Liver (tissue), 9 donors: ENCODE measurements around the gene MUSK. TPM values are rescaled to one million over a fixed set of nuclear protein-coding genes. Genes with fewer than 3 reads are reported as not detected.

ENCODE experiments used
- DNase-seq: peaks from one replicate; pipeline ENCODE4 v3.0.0-alpha.2; 2017; ENCODE audit warnings: low spot score
- H3K27ac ChIP-seq, 2 donors: one replicate each; pipeline ENCODE4 v1.7.0; 2013; ENCODE audit warnings: inconsistent platforms in 2 of 2, low read length in 2 of 2, control low read depth in 1 of 2, low read depth in 1 of 2, mild to moderate bottlenecking in 1 of 2
- H3K27me3 ChIP-seq, 4 donors: one replicate each; pipeline versions ENCODE4 v1.6.1 to v1.7.0; 2013; ENCODE audit warnings: low read length in 3 of 4, inconsistent platforms in 1 of 4, mild to moderate bottlenecking in 1 of 4, moderate library complexity in 1 of 4; ENCODE audit not compliant: control insufficient read depth in 4 of 4, insufficient read depth in 4 of 4
- H3K36me3 ChIP-seq, 4 donors: one replicate each; pipeline versions ENCODE4 v1.6.1 to v1.7.0; 2013; ENCODE audit warnings: low read length in 3 of 4, mild to moderate bottlenecking in 3 of 4, low read depth in 1 of 4, moderate library complexity in 1 of 4; ENCODE audit not compliant: control insufficient read depth in 4 of 4, insufficient read depth in 3 of 4
- H3K4me1 ChIP-seq, 4 donors: one replicate each; pipeline versions ENCODE4 v1.6.1 to v1.7.0; 2013; ENCODE audit warnings: low read length in 3 of 4, mild to moderate bottlenecking in 3 of 4, moderate library complexity in 1 of 4; ENCODE audit not compliant: control insufficient read depth in 4 of 4, insufficient read depth in 4 of 4
- H3K4me3 ChIP-seq, 3 donors: one replicate each; pipeline versions ENCODE4 v1.6.1 to v1.7.0; 2013; ENCODE audit warnings: low read length in 3 of 3, control low read depth in 1 of 3, low read depth in 1 of 3, mild to moderate bottlenecking in 1 of 3
- H3K9ac ChIP-seq, 2 donors: one replicate each; pipeline ENCODE4 v1.7.0; 2013; ENCODE audit warnings: low read length in 2 of 2, mild to moderate bottlenecking in 2 of 2, moderate library complexity in 2 of 2, control low read depth in 1 of 2, low read depth in 1 of 2
- H3K9me3 ChIP-seq, 4 donors: one replicate each; pipeline versions ENCODE4 v1.6.1 to v1.7.0; 2013; ENCODE audit warnings: low read length in 3 of 4; ENCODE audit not compliant: control insufficient read depth in 4 of 4
- EGR1 ChIP-seq, 2 donors: IDR thresholded peaks; 2 replicates each; pipeline ENCODE4 v1.6.1; 2016 to 2018; ENCODE audit warnings: antibody characterized with exemption in 2 of 2, low read depth in 2 of 2
- FOXA1 ChIP-seq: IDR thresholded peaks from 2 replicates; pipeline ENCODE4 v1.6.1; 2016; ENCODE audit warnings: antibody characterized with exemption
- GABPA ChIP-seq, 2 donors: IDR thresholded peaks in 1 of 2; conservative IDR thresholded peaks in 1 of 2; 2 replicates each; pipeline ENCODE4 v1.6.1; 2016; ENCODE audit warnings: antibody characterized with exemption in 2 of 2, mild to moderate bottlenecking in 1 of 2, moderate library complexity in 1 of 2
- HNF4A ChIP-seq, 2 donors: conservative IDR thresholded peaks; 2 replicates each; pipeline ENCODE4 v1.6.1; 2016; ENCODE audit warnings: antibody characterized with exemption in 2 of 2, mild to moderate bottlenecking in 2 of 2
- HNF4G ChIP-seq: IDR thresholded peaks from 2 replicates; pipeline ENCODE4 v1.6.1; 2016; ENCODE audit warnings: antibody characterized with exemption
- JUND ChIP-seq, 2 donors: IDR thresholded peaks; 2 replicates each; pipeline ENCODE4 v1.6.1; 2016; ENCODE audit warnings: antibody characterized with exemption in 2 of 2
- NR2F2 ChIP-seq: IDR thresholded peaks from 2 replicates; pipeline ENCODE4 v1.6.1; 2016; ENCODE audit warnings: antibody characterized with exemption
- RAD21 ChIP-seq, 2 donors: IDR thresholded peaks; 2 replicates each; pipeline ENCODE4 v1.6.1; 2016; ENCODE audit warnings: antibody characterized with exemption in 2 of 2, mild to moderate bottlenecking in 2 of 2
- RXRA ChIP-seq, 2 donors: IDR thresholded peaks; 2 replicates each; pipeline ENCODE4 v1.6.1; 2017 to 2018; ENCODE audit warnings: antibody characterized with exemption in 2 of 2, mild to moderate bottlenecking in 1 of 2
- SP1 ChIP-seq: IDR thresholded peaks from 2 replicates; pipeline ENCODE4 v1.6.1; 2018; ENCODE audit warnings: antibody characterized with exemption, mild to moderate bottlenecking
- TAF1 ChIP-seq: conservative IDR thresholded peaks from 2 replicates; pipeline ENCODE4 v1.6.1; 2016; ENCODE audit warnings: antibody characterized with exemption, mild to moderate bottlenecking
- YY1 ChIP-seq: IDR thresholded peaks from 2 replicates; pipeline ENCODE4 v1.6.1; 2016; ENCODE audit warnings: antibody characterized with exemption, mild to moderate bottlenecking
- WGBS: extraction: QIAGEN DNeasy Blood & Tissue Kit; methylation state at CpG from one replicate; pipeline ENCODE4 v1.1.7; 2013; 5-methylcytosine and 5-hydroxymethylcytosine counted together
- polyA plus RNA-seq, 2 donors: library from polyadenylated mRNA; stranded (reverse) in 1 of 2; unstranded in 1 of 2; fragments of 200-250 nt in 1 of 2; fragments of >200 nt in 1 of 2; fragmentation: Nextera tagmentation in 1 of 2; extraction: Ambion mirVana in 1 of 2; gene quantifications; one replicate each; pipeline versions ENCODE4 v1.2.1 to v1.2.3, GENCODE V29; 2013 to 2015
- total RNA-seq, 2 donors: library from RNA; depleted of rRNA; stranded (reverse); fragments of >200 nt; gene quantifications; one replicate each; pipeline ENCODE4 v1.2.3, GENCODE V29; 2014
- TF ChIP-seq, protein P1 (sequence below): IDR thresholded peaks from 2 replicates; pipeline ENCODE4 v1.6.1; 2016; ENCODE audit warnings: antibody characterized with exemption
- TF ChIP-seq, protein P2 (sequence below): IDR thresholded peaks from 2 replicates; pipeline ENCODE4 v1.6.1; 2016; ENCODE audit warnings: antibody characterized with exemption
- TF ChIP-seq, protein P3 (sequence below): fragments of 150-350 bp; IDR thresholded peaks from 2 replicates; pipeline ENCODE4 v1.5.1; 2017; ENCODE audit warnings: improper control_type of control experiment, low read depth, low read length; ENCODE audit not compliant: missing input control
- TF ChIP-seq, protein P4 (sequence below): IDR thresholded peaks from 2 replicates; pipeline ENCODE4 v1.6.1; 2016; ENCODE audit warnings: antibody characterized with exemption
- donor health status: healthy.
- donor health status: healthy.
- donor health status: healthy.
- donor health status: healthy.
- donor health status: healthy.

MUSK gene
- total and polyA plus RNA-seq, 4 donors, result 0.05 to 0.17 (median 0.10) TPM; not detected in 1

DNA sequence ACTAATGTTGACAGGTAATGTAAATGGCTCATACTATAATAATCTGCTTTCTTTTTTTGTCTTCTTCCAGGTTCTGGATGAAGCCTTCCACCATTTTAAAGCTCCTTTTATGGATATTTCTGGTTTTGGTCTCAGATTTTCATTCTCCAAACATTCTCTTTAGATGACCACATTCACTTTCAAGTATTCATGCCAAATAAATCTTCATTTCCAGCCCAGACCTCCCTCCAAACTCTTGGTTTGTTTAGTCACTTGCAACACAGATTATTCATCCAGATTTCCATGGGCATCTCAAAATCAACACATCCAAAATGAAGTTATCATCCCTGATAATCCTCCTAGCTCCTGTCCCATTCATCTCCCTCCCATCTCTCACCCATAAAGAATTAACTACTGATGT is 48.8 kb upstream of the MUSK start:
- Histone ChIP-seq H3K27ac (no peak overlapping the region), H3K9me3 (no peaks in the 10 kb centered on the region), H3K4me1 (no peaks in the 10 kb centered on the region), H3K27me3 (no peaks in the 10 kb centered on the region), H3K36me3 (no peaks in the 10 kb centered on the region), H3K9ac (no peak overlapping the region), H3K4me3 (no peak overlapping the region)
- TF ChIP-seq, protein P1, sequence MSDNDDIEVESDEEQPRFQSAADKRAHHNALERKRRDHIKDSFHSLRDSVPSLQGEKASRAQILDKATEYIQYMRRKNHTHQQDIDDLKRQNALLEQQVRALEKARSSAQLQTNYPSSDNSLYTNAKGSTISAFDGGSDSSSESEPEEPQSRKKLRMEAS, result no peak
- TF ChIP-seq GABPA (IDR thresholded peaks at IDR 0.05 in 1 of 2, conservative IDR thresholded peaks at IDR 0.05 in 1 of 2) (no peak), RAD21 (IDR thresholded peaks at IDR 0.05) (no peak), HNF4G (no peak), SP1 (no peak), HNF4A (conservative IDR thresholded peaks at IDR 0.05) (no peak), NR2F2 (no peak), JUND (IDR thresholded peaks at IDR 0.05) (no peak), YY1 (no peak), TAF1 (no peak)
- TF ChIP-seq, protein P2, sequence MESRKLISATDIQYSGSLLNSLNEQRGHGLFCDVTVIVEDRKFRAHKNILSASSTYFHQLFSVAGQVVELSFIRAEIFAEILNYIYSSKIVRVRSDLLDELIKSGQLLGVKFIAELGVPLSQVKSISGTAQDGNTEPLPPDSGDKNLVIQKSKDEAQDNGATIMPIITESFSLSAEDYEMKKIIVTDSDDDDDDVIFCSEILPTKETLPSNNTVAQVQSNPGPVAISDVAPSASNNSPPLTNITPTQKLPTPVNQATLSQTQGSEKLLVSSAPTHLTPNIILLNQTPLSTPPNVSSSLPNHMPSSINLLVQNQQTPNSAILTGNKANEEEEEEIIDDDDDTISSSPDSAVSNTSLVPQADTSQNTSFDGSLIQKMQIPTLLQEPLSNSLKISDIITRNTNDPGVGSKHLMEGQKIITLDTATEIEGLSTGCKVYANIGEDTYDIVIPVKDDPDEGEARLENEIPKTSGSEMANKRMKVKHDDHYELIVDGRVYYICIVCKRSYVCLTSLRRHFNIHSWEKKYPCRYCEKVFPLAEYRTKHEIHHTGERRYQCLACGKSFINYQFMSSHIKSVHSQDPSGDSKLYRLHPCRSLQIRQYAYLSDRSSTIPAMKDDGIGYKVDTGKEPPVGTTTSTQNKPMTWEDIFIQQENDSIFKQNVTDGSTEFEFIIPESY, result no peak
- TF ChIP-seq, protein P3, sequence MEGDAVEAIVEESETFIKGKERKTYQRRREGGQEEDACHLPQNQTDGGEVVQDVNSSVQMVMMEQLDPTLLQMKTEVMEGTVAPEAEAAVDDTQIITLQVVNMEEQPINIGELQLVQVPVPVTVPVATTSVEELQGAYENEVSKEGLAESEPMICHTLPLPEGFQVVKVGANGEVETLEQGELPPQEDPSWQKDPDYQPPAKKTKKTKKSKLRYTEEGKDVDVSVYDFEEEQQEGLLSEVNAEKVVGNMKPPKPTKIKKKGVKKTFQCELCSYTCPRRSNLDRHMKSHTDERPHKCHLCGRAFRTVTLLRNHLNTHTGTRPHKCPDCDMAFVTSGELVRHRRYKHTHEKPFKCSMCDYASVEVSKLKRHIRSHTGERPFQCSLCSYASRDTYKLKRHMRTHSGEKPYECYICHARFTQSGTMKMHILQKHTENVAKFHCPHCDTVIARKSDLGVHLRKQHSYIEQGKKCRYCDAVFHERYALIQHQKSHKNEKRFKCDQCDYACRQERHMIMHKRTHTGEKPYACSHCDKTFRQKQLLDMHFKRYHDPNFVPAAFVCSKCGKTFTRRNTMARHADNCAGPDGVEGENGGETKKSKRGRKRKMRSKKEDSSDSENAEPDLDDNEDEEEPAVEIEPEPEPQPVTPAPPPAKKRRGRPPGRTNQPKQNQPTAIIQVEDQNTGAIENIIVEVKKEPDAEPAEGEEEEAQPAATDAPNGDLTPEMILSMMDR, result no peak
- TF ChIP-seq, protein P4, sequence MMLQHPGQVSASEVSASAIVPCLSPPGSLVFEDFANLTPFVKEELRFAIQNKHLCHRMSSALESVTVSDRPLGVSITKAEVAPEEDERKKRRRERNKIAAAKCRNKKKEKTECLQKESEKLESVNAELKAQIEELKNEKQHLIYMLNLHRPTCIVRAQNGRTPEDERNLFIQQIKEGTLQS, result no peak
- no peak for DNase-seq

DNA sequence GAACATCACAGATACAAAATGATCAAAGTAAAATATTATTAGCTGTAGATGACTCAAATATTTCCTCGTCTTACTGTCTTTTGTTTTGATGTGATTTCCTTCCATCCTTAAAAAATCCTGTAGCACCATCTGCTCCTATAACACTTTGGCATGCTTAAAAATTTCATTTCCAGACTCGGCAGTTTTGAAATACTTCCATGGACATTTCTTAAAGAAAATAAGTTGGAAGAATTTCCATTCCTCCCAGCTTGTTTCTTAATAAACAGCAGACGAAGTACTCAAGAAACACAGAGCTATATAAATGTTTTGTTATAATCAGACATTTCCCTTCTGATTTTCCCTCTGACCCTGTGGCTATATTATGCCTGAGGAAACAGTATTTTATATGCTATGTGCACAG is 47.9 kb upstream of the MUSK start:
- 56% methylated on average over 3 of the region's 3 CpGs for WGBS
- no peak for DNase-seq
- Histone ChIP-seq H3K36me3 (no peaks in the 10 kb centered on the region), H3K4me3 (no peak overlapping the region), H3K4me1 (no peaks in the 10 kb centered on the region), H3K27ac (no peak overlapping the region), H3K9me3 (no peaks in the 10 kb centered on the region), H3K27me3 (no peaks in the 10 kb centered on the region), H3K9ac (no peak overlapping the region)
- TF ChIP-seq, protein P1, result no peak
- TF ChIP-seq YY1 (no peak), FOXA1 (no peak), SP1 (no peak)

DNA sequence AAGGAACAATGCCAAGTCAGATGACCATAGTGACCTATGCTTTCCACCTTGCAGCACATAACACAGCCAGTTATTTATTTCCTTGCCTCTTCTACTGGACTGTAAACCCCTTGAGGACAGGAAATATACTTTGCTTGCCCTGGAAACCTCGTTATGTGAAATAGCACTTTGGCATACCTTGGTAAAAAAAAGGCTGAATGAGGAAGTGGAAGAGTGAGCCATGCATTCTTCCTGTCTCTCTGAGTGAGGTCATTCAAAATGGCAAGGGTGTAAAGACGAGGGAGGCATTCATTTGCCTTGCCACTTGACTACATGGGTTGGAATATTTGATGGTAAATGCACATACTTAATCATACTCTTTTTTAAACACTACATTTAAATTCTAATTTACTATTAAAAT is 46.2 kb upstream of the MUSK start:
- H3K27me3 ChIP-seq, result no peaks in the 10 kb centered on the region
- H3K27ac ChIP-seq, result no peak overlapping the region
- H3K9ac ChIP-seq, result no peak overlapping the region
- no peak overlapping the region for H3K4me3 ChIP-seq
- no peak for DNase-seq
- H3K4me1 ChIP-seq, result no peaks in the 10 kb centered on the region
- WGBS, result 82% methylated on average over 2 of the region's 2 CpGs
- no peaks in the 10 kb centered on the region for H3K9me3 ChIP-seq
- no peaks in the 10 kb centered on the region for H3K36me3 ChIP-seq
- no peak for TF ChIP-seq HNF4G
- TF ChIP-seq NR2F2, result no peak
- TF ChIP-seq, protein P3, result no peak
- TF ChIP-seq, protein P2, result no peak
- no peak for TF ChIP-seq HNF4A (conservative IDR thresholded peaks at IDR 0.05)
- TF ChIP-seq TAF1, result no peak
- no peak for TF ChIP-seq RXRA (IDR thresholded peaks at IDR 0.05)
- TF ChIP-seq EGR1 (IDR thresholded peaks at IDR 0.05; ENCODE audit: low read depth in 2 of 2), result no peak
- TF ChIP-seq, protein P1, result no peak
- TF ChIP-seq JUND (IDR thresholded peaks at IDR 0.05), result no peak
- TF ChIP-seq RAD21 (IDR thresholded peaks at IDR 0.05), result no peak
- TF ChIP-seq, protein P4, result no peak
- no peak for TF ChIP-seq FOXA1
